SH-SY5Y (cell line): Measurements from ENCODE around the gene ELMOD1.

Experiments used
- GATA2 ChIP-seq: IDR thresholded peaks from 2 replicates; pipeline ENCODE4 v1.6.1; 2011; ENCODE audit warnings: mild to moderate bottlenecking, low read depth, low read length
- GATA3 ChIP-seq: IDR thresholded peaks from 2 replicates; pipeline ENCODE4 v1.6.1; 2011; ENCODE audit warnings: low read depth, mild to moderate bottlenecking, low read length, moderate library complexity

ELMOD1 gene

DNA sequence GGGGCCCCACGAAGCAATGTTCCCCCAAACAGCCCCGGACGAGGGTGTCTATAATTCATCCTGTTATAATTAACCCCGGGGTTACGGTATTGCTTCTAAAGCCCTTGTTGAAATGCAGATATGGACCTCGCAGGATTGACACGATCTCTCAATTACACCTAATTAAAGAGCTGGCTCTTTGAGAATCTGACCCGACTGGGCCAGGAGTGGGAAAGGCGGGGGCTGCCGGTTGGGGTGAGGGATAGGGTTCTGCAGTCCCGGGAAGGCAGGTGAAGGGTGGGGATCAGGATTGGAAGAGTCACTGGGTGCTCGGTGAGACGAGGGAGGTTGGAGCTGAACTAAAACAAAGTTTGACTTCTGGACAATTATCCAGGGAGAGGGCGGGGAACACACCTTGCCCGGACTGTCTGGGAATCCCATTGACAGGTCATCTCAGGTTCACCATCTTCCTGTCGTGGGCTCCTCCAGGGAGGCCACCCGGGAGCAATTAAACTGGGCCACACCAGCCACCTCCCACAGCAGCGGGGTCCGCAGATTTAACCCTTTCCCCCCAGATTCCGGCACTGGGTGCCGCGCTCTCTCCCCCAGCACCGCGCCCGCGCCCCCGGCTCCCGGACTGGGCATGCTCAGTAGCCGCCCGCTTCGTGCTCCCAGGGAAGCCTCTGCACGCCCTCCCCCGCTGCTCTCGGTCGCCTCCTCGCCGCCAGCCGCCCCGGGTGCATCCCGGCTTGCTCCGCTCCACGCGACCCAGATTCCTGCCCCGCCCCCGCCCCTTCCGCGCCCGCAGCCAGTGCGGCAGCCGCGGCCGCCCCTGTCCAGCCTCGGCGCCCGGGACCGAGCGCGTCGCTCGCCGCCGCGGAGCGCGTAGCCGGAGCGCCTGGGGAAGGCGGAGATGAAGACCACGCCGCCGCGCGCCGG is at the start of gene ELMOD1:
ELMOD1 (plus strand) TSS at position 688 of the 918 bp plus-strand sequence. CDS start 27,043 bp downstream, outside the sequence.
- no peak for TF ChIP-seq GATA3
- TF ChIP-seq GATA2 = no peak; the same call in 1 of the 2 replicates

- no peak for TF ChIP-seq GATA2
- TF ChIP-seq GATA3 = no peak
These were observed 45.8 kb upstream of the ELMOD1 start for GRCh38 chr11:107545101-107545514.

DNA sequence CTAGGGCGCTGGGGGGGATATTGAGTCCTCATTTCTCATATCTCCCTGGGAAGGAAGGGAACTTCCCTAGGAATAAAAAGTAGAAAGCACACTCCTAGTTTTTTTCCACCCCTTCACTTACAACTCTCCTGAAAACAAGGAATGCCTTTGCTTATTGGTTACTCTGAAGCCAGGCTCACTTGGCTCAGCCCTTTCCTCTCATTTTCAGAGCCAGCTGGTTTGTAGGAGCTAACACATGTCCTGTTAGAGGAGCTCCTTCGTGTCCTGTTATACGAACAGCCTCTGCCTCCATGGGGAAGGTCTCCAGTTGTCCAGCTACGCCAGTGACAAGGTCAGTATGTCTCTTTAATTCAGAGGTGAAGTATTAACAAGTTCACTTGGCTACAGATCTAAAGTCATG is 43.0 kb upstream of the ELMOD1 start:
- TF ChIP-seq GATA2 (no peak), GATA3 (no peak)

GRCh38 chr11:107549253-107549953 is 41.5 kb upstream of the ELMOD1 start:
- no peak for TF ChIP-seq GATA3
- no peak for TF ChIP-seq GATA2

- no peak for TF ChIP-seq GATA2
- TF ChIP-seq GATA3 = no peak
These were observed 41.0 kb upstream of the ELMOD1 start for GRCh38 chr11:107549954-107550285.

DNA sequence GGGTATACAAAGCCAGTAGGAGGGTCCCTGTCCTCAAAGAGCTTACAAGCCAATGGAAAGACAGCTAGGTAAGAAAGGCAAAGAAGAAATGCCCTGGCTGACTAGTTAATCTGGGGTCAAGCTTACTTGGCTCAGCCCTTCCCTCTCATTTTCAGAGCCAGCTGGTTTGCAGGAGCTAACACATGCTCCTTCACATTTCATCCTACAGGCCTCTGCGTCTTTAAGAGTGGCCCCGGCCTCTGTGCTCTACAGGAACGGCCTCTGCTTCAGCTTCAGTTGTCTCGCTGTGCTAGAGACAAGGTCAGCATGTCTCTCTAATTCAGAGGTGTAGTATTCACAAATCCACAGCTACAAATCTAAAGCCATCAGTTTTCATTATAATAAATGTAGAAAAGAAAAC is 40.6 kb upstream of the ELMOD1 start:
- TF ChIP-seq GATA2 (no peak), GATA3 (no peak)

GRCh38 chr11:107561688-107562087 is 29.3 kb upstream of the ELMOD1 start:
- TF ChIP-seq GATA3 (no peak), GATA2 (no peak)

GRCh38 chr11:107562647-107563208 is 28.2 kb upstream of the ELMOD1 start:
- no peak for TF ChIP-seq GATA2
- TF ChIP-seq GATA3 = no peak

DNA sequence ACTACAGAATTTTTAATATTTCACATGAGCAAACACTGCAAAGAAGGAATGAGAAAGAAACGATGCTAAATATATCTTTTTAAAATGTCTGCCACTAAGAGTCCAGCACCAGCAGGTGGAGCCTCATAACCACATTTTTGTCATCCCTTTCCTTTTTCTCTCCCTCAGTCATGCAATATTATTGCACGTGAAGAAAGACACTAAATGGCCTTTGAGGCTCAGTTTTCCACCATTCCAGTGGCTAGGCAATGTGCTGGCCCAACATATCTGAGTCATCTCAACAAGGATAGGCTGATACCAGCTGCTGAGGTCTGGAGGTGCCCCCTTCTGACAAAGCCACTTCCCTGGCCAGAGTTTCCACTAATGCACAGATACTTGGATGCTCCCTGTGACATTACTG is 27.2 kb upstream of the ELMOD1 start:
- TF ChIP-seq GATA2 (no peak), GATA3 (no peak)

GRCh38 chr11:107564877-107565218 is 26.1 kb upstream of the ELMOD1 start:
- TF ChIP-seq GATA3 (no peak), GATA2 (no peak)

DNA sequence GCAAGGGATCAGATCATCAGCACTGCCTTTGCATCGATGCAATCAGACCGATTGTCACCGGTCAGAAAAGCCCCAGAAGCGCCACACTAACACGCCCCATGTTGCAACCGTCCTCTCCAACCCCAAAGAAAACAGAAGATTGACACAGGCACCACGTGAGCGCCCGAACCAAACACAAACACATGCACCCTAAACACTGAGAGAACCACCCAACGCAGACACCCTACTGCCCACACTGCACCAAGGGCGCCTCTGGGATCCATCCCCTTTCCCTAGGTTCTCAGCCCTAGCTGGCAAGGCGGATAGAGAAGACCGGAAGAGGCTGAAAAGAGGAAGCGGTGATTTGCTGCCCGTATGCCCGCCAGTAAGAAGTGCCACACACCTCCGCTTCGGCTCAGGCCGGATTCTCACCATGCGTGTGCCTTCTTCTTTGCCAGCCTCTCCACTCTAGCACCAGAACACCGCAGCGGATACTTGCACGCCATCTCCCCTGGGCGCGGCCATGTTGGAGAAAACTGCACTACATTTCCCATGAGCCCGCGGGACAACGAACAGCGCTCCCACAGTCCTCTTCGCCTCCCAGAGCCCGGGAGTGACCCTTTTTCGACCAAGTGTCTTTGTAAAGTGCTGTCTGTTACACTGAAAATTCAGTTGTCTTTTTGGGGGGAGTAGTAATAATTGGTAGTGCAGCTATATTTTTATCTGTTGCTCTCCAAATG is 25.6 kb upstream of the ELMOD1 start, which contains the start of gene ALKBH8:
ALKBH8 (minus strand) TSS at position 517 of the 719 bp plus-strand sequence. CDS start 4,842 bp downstream, outside the sequence.
- no peak for TF ChIP-seq GATA2
- TF ChIP-seq GATA3 = no peak

- TF ChIP-seq GATA2 = no peak
- TF ChIP-seq GATA3 = no peak
These were observed 24.4 kb upstream of the ELMOD1 start for GRCh38 chr11:107566569-107566968.

- TF ChIP-seq GATA3 (no peak), GATA2 (no peak; the same call in 1 of the 2 replicates)
These were observed 23.1 kb upstream of the ELMOD1 start for GRCh38 chr11:107567739-107568335.
